HG02938 (cell line): Measurements from ENCODE around the gene TOPORS.

Experiments used
- ATAC-seq: cut with Tn5 transposase; IDR thresholded peaks from one replicate; pipeline ENCODE4 v1.9.1; 2021; ENCODE audit warnings: mild to moderate bottlenecking, moderate library complexity; ENCODE audit not compliant: unreplicated experiment

Gene TOPORS

DNA sequence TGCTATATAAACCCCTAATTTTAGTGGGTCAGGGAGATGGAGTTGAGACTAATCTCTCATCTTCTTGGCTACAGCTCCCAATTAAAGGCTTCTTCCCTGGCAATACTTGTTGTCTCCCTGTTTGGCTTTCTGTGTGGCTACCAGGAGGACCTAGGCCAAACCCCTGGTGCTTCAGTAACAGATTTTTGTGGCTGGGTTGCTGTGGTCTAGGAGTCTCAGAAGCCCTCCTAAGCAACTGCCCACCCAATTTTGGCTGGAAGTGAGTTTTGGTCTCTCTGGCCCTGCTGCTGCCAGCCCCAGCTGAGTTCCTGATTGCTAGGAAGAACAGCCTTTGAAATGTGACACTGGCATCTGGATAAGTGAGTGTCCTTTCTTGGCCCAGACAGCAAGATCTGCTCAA, 36.1 kb downstream of the TOPORS start:
- ATAC-seq = no peak

GRCh38 chr9:32508728-32509127, 43.7 kb downstream of the TOPORS start:
- no peak for ATAC-seq

GRCh38 chr9:32503008-32503407, 49.4 kb downstream of the TOPORS start:
- ATAC-seq = no peak

DNA sequence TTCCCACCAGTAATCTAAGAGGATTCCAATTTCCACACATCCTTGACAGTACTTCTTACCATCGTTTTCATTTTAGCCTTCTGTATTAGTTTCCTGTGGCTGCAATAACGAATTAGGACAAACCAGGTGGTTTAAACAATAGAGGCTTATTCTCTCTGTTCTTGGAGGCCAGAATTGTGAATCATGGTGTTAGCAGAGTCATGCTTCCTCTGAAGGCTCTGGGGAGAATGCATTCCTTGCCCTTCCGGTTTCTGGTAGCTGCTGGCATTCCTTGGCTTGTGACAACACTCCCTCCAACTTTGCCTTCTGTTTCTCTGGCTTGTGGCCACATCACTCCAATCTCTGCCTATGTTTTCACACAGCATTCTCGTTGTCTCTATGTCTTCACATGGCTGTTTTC, 49.9 kb downstream of the TOPORS start:
- no peak for ATAC-seq

DNA sequence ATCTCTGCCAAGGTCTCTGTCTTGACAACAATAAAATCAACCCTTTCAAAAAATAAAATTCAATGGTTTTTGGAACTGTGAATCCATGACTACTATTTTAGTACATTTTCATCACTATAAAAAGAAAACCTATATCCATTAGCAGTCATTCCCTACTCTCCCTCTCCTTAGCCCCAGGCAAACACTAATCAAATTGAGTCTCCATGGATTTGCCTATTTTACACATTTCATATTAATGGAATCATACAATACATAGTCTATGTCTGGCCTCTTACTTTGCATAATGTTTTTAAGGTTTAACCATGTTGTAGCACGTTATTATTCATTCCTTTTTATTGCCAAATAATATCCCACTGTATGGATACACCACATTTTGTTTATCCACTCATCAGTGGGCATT, 50.5 kb downstream of the TOPORS start:
- no peak for ATAC-seq

DNA sequence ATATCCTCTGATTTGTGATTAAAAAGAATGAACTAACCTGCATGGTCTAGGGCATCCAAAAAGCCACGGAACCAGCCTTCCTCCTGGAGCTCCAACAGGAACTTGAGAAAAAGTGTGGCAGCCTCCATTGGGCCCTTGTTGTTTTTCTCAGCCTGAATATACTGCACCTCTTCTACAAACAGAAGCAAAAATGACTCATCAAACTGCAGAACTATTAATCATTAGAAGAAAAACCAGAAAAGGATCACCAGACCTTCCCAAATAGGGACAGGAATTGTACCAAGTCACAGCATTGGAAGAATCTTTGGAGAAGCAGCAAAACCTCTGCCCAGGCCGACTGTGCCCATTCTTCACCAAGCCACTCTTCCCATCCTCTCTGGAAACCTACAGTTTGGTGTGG, 51.6 kb downstream of the TOPORS start:
- ATAC-seq = peak; percentile 43

GRCh38 chr9:32497921-32498320, 54.5 kb downstream of the TOPORS start:
- no peak for ATAC-seq

- no peak for ATAC-seq
Measured at GRCh38 chr9:32490601-32491000, 61.8 kb downstream of the TOPORS start.
